GM18520 (cell line): Measurements from ENCODE around the gene LHFPL3.

Experiments used
- ATAC-seq: cut with Tn5 transposase; IDR thresholded peaks from one replicate; pipeline ENCODE4 v1.9.1; 2021; ENCODE audit not compliant: unreplicated experiment

The LHFPL3 gene

DNA sequence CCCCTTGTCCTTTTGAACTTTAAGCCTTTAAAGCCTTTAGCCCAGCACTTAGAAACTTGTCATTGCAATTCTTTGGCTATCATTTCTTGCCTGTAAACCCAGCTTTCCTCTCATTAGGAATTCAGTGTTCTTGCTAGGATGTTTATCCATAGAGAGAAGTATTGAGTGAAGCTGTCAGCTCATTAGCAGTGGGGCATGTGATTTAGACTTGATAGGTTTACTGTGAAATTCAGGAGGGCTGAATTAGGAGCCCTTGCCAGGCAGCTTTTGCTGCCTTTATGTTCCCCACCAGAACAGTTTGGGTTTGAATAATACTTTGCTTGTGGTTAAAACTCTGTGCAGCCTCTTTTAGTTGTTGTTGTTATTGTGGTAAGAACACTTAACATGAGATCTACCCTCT is 39.5 kb downstream of the LHFPL3 start:
- ATAC-seq: no peak

DNA sequence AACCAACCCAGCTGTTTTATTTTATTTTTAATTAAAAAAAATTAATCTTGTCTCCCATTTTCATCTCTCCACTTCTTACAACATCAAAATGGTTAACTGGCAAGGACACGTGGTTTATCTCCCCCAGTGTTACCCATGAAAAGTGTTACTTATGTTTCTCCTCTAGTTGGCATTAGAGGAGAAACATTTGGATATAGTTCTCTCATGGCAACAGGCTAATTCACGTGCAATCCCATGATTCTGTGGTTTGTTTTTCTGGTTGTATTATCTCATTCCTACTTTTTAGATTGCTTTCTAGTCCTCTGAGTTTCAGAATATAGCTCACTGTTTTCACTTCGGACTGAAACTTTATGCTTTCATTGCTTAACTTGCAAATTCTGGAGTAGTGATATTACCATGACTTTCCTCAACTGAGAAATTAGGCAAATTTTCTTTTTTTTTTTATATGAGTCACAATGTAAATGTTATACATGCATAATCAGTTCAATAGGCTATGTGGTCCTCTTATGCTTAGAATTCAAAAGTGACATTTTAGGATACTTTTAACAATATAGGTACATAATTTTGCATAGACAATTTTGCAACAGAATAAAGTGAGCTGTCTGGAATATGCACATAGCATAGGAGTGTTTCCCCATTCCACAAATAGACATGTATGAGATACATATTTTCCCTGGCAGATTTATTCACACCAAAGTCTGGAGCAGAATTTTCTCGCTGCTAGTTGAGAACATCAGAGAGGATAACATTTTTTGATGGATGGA is 43.0 kb downstream of the LHFPL3 start:
- no peak for ATAC-seq

DNA sequence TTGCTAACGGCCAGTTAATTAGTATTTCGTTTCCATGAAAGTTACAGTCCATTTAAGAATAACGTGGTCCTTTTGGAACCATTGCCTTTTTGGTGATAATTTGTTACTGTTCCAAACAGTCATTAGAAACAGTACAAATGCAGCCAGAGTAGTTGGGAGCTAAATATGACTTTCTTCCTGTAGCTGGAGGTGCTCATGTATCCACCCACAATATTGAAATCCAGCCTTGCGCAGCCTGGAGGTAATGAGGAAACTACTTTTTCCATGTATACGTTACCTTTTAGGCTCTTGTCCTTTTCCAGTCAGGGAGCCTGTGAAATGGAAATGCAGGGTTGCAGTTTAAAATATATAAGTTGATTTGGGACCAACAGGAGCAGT is 43.6 kb downstream of the LHFPL3 start:
- no peak for ATAC-seq

DNA sequence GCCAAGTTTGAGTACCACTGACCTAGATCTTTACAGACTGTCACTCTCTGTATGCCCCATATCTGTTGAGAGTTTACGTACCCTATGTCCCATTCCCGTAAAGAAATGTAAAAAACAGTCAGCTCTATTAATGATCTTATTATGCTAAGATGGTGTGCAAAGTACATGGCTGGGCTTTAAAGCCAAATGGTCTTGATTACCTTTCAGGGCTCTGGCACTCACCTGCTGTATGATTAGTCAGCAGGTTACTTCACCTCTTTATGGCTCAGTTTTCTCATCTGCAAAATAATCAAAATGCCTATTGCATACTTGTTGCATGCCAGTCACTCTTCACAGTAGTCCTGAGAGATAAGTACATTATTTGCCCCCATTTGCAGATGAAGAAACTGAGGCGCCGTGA is 54.2 kb downstream of the LHFPL3 start:
- ATAC-seq: no peak

DNA sequence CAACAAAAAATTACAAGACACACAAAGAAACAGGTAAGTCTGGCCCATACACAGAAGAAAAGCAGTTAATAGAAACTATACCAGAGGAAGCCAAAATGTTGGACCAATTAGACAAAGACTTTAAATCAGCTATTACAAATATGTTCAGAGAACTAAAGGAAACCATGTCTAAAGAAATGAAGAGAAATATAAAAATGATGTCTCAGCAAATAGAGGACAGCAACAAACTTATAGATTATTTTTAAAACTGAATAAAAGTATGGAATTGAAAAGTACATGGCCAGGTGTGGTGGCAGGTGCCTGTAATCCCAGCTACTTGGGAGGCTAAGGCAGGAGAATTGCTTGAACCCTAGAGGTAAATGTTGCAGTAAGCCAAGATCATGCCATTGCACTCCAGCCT is 58.5 kb downstream of the LHFPL3 start:
- no peak for ATAC-seq

DNA sequence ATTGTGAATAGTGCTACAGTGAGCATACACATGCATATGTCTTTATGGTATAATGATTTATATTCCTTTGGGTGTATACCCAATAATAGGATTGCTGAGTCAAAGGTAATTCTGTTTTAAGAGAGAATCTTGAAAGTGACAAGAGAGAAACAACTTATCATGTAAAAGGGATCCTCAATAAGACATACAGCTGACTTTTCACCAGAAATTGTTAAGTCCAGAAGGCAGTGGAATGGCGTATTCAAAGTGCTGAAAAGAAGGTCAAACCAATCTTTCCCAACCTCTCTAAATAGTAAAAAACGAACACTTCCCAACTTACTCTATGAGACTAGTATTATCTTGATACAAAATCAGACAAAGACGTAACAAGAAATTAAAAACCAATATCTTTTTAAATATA is 59.8 kb downstream of the LHFPL3 start:
- no peak for ATAC-seq

DNA sequence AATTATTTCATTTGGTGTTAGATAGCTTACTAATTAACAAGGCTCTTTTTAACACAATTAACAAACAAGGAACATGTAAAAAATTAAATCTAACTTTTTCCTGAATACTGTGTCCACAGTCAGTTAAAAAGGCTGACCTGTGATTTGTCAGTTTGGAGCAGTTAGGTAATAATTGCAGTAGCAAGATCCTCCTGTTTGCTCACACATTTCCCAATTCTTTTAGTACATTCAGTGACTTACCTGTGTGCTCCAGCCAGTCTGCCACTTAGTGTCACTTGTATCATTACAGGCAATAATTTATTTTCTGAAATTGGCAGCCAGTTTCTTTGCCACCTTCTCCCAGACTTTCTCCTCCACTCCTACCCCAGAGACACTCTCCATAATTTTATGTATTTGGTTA is 66.8 kb downstream of the LHFPL3 start:
- ATAC-seq: no peak

DNA sequence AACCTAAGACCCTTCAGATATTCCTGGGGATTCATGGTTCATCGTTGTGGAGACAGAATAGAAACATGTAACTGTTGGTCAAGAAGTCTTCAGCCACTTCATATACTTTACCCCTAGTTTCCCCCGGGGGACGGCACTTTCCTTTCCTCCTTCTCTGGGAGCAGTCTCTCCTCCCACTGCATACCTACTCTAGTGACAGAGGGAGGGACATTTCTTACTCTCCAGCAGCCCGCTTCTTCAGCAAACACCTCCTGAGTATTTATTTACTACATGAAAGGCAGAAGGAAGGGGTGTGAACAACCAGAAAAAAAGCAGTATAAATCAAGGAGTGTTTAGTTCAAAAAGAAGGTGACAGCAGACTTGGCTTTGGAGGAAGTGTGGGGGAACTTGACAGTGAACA is 69.0 kb downstream of the LHFPL3 start:
- no peak for ATAC-seq

DNA sequence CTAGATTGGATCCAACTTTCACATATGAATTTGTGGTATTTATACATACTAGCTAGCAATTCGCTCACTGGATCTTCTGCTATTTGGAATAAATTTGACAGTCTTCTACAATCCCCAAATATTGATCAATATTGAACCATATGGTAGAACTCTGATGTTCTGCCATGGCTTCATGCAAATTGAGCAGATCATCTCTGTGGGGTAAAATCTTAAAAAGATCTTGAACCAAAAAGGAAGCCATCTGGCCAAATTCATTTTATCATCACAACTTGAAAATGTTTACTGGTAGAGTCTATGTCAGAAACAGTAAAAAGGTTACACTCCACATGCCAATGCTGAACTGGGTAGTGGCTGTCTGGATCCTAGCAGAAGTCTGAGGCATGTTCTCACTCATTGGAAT is 80.0 kb downstream of the LHFPL3 start:
- no peak for ATAC-seq

DNA sequence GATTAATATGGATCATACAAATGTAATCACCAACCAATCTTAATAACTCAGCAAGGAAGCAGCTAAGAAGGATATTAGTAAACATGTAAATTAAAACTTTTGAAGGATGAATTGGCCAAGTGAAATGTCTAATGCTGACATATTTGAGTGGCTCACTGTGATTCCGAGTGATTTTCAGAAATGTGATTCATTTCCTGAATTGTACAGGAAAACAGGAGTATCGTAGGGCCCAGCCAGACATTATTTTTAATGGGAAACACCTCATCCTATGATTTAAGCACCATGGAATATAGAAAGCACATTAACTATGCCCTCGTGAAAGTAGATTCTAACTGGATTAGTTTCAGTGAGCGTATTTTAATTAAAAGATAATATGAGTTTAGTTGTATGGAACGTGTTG is 82.3 kb downstream of the LHFPL3 start:
- ATAC-seq: no peak

DNA sequence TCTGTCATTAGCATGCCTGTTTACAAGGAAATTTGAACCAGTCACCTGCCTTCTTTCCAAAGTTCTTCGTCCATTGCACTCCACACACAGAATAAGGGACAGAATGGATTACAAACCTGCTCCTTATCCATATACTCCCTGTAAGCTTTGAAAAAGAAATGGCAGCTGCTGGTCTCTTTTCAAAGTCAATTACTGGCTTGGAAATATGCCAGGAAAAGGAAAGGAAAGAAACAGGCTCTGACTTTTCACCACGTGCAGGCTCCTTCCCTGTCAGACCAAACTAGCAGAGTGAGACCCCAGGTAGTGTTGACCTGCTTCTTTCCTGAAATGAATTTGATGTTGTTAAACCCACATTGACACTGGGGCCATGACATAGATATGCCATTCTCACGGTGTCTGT is 84.5 kb downstream of the LHFPL3 start:
- no peak for ATAC-seq

DNA sequence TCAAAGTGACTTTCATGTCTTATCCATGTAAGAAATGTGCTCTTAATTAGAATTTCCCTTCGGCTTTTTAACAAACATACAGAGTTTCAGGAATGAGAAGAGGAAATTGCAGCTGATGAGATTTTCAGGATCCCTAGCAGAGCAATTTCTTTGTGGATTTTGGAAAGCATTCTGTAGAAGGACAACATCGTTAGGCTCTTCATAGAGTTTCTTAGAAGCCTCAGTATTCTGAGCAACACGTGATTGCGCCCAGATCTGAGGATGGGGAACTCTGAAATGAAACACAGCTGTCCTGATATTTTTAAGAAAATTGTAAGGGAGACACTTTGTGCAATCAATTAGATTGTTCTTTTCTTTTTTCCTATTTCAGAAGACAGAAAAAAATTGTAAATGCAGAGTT is 85.8 kb downstream of the LHFPL3 start:
- no peak for ATAC-seq

DNA sequence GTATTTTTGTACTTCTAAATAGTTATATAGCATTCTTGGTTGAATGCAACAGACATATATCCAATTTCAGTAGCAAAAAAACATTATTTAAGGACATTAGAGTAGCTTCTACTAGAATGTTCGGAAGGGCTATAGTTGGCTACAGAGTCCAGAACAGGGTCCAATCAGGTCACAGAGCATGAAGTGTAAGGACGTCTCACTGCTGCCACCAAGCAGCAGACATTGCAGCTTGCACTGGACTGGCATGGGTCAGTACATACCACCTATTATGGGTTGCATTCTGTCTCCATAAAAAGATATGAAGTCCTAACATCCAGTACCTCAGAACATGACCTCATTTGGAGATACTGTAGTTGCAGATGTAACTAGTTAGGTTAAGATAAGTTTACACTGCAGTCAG is 87.3 kb downstream of the LHFPL3 start:
- no peak for ATAC-seq

DNA sequence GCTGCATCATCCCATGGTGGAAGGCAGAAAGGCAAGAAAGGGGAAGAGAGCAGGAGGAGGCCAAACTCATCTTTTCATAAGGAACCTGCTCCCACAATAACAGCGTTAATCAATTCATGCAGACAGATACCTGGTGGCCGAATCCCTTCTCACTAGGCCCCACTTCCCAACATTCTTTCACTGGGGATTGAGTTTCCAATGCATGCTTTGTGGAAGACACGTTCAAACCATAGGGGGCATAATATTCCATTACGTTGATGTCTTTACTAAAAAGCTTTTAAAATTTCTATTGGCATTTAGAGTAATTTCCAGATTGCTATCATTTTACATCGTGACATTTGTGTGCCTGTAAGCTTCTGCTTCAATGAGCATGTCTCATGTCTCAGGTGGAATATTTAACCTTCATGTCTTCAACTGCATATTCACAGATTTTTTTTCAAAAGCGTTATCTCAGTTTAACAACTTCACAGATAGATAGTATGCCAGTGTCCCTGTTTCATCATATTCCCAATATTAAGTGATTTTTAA is 88.5 kb downstream of the LHFPL3 start:
- no peak for ATAC-seq

DNA sequence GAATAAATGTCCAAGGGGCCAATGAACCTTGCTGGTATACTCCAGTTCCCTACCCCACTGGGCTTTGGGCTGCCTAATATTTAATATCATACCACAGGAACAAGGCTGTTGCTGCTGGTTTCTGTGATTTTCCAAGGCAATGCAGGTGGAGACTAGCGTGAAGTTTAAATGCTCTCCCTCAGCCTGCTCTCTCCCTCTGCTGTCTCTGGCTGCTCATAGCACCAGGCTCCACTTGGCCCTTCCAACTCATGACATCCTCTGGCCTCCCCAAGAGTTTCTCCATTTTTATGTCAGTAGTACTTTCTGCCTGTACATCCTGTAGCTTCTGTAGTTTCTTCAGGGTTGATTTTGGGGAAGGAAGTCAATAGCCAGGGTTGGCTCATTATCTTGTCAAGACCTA is 103.5 kb downstream of the LHFPL3 start:
- ATAC-seq: no peak

DNA sequence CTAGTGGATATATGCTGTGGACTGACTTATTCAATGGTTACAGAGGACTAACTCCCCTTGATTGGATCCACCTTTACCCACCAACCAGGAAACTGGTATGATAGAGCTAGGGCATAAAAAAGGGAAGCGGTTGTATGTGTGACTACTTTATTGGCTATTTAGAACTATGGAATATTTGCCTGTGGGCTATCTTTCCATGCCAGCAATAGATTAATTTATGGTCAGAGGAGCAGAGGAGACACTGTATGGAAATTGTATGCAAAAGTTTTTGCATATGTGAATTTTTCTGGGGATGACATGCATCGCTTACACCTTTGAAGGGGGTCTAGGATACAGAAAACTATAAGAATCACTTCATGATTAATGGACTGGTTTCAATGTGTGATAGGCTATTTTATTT is 105.7 kb downstream of the LHFPL3 start:
- no peak for ATAC-seq

DNA sequence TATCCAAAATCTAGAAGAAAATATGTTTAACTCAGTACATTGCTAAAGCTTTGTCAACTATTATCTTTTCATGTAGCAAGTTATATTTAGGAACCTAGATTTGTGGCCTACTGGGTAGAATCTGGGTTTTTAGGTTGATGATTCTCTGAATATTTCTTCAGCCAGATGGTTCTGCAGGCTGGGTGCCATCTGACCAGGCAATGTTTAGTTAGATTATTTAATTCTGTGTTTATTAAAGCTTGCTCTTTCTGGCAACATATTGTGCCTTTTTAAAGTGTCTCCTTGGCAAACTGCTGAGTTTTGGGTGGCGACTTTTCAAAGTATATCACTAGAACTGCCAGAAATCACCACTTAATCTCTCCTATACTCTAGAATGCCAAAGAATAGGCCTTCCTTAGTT is 114.1 kb downstream of the LHFPL3 start:
- no peak for ATAC-seq

DNA sequence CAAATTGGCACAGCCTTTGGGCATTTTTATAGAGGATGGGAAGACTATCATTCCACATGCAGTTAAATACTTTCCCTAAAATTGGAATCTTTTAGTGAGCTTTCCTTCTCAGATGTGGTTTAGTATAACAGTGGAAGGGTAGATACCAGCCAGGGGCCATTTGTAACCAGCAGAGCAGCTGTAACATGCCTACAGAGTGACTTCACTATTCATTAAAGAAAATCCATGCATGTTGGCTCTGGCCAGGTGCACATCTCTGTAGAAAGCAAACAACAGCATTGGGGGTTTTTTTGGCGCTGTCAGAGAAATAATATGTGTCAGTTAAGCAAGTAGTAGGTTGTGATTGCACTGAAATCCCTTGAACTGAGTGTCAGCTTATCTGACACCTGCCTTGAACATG is 115.6 kb downstream of the LHFPL3 start:
- no peak for ATAC-seq

DNA sequence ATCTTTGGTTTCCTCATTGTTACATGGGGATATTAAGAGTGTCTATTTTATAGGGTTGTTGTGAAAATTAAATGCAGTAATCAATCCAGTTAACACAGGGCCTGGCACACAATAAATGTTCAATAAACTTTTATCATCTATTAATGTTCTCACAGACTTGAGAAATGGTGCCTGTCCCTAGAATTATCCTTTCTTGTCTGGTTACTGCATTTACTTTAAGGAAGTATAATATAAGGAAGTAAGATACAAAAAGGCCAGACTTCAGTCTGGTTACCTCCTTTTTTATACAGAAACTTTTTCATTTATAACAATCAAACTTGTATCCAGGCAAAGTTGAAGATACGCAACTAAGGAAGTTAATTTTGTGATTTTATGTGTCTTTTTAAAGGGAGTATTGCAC is 117.0 kb downstream of the LHFPL3 start:
- ATAC-seq: no peak

DNA sequence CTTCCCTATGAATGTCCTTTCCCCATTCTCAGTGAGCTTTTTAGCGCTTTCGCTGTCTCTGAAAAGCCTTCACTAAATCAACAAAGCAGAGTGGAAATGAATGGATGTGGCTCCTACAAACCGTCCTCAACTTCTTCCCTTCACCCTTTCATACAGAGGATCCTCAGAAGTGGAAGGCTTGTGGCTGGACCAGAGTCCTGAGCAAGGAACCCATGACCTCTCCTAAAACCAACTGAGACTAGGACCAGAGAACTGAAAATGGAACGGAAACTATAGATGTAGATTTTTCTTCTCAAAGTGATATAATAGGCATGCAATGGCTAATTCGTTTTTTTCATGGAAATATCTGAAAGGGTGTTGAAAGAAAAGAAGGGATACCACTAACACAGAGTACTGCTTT is 122.5 kb downstream of the LHFPL3 start:
- ATAC-seq: no peak

DNA sequence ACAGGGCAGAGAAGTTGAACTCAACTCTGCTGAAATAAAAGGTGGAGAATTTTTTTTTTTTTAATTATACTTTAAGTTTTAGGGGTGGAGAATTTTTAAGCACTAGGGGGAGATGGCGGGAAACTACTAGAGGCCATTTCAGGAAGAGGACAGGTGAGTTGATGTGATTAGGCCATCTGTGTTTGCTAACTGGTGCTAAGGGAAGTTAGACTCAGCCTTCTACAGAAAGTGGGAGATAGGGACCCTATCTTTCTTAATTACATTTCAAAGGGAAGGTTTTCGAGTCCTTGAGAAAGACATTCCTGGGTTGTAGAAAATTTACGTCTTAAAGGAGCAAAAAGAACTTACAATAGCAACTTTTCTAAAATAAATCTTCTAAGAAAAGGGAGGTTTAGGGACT is 124.8 kb downstream of the LHFPL3 start:
- no peak for ATAC-seq

DNA sequence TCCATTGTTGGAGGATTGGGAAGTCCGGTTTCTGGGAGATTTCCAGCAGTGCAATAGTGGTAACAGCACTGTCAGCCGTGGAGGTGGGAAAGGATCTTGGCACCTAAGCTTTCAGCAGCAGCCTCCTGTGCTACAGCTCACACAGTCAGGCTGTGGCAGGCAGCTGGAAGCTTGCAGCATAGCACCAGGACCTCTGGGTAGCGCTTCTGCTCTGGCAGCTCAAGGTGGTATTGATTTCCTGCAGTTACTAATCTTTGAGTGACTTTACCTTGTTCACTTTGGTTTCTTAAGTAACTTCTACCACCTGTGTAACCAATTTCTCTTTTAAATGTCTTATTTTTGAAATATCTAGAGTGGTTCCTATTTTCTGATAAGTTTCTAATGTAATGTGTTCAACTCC is 130.5 kb downstream of the LHFPL3 start:
- no peak for ATAC-seq

DNA sequence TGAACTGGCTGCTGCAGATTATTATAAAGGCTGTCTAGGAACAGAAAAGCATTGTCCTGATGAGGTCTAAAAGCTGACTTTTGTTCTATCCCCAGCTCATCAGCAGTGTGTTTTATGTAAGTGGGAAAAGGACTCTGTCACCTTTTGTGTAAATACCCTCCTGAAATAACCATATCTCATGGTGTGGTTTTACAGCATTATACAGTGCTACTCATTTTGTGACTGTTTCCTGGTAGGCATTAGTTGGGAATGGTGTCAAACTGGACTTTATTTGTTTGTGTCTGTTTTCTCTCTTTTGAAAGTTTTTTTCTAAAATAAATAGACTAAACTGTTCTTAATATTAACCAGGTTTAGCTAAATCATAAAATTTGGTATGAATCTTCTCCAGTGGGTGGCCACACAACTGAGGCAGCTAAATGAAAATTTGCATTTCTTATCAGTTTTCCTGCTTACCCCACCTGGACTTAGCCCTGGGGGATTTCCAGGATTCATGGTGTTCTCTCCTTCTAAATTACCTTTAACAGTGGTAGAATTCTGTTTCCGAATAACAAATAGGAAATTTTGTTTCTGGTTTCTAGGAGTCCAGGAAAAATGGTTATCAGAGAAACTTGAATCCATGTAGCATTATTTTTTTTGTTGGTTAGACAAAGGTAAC is 140.9 kb downstream of the LHFPL3 start:
- ATAC-seq: no peak
